ENCODE data around the gene UQCC2. TPM values are rescaled to one million over a fixed set of nuclear protein-coding genes. Genes with fewer than 3 reads are reported as not detected.
A peak's percentile ranks its signal among the peaks of the same experiment; 100 is the strongest.

UQCC2 gene
- total and polyA plus RNA-seq, 2 of the 4 experiments (the other 2 are of a cell fraction) = 13.8 to 34.5 TPM

GRCh38 chr6:33749401-33749800, 37.9 kb upstream of the UQCC2 start:
- CTCF ChIA-PET = interaction anchor here (2.5 kb wide), 1 partner anchor 22 kb away, joined by 10 read pairs; no protein-coding TSS in a partner anchor
- Histone ChIP-seq H2BK5ac (ENCODE audit: low read depth, low read length, poor library complexity, severe bottlenecking) (no peak overlapping the region), H3K4me1 (ENCODE audit: control insufficient read depth, insufficient read depth, low read length) (peaks cover 42% of the 10 kb centered on the region), H2AK9ac (replicated peaks; ENCODE audit: low read depth, low read length, poor library complexity) (no peak overlapping the region), H3K9me3 (ENCODE audit: control insufficient read depth, insufficient read depth, low read length) (no peaks in the 10 kb centered on the region), H3K14ac (replicated peaks; ENCODE audit: low read depth, low read length) (no peak overlapping the region), H3K56ac (ENCODE audit: extremely low read depth, insufficient read depth, low read length) (no peak overlapping the region), H3K4me3 (ENCODE audit: insufficient read depth, low read depth, low read length) (no peak overlapping the region), H3K9me1 (ENCODE audit: insufficient read depth, low read length) (peaks cover 10% of the 10 kb centered on the region), H2BK20ac (ENCODE audit: low read depth, low read length) (no peak overlapping the region), H2BK120ac (ENCODE audit: low read depth, low read length) (no peak overlapping the region), H3K79me1 (ENCODE audit: low read depth in 1 of 2, low read length in 2 of 2) (no peaks in the 10 kb centered on the region; a peak in 1 of 4 replicates), H3K23ac (ENCODE audit: low read depth, low read length) (no peak overlapping the region), H4K5ac (ENCODE audit: low read depth, low read length) (no peak overlapping the region), H4K8ac (ENCODE audit: low read depth in 2 of 2, low read length in 2 of 2) (no peak overlapping the region), H3K27me3 (ENCODE audit: control insufficient read depth, insufficient read depth, low read length) (no peaks in the 10 kb centered on the region), H2AFZ (replicated peaks; ENCODE audit: low read length, poor library complexity) (no peak overlapping the region), H3K36me3 (ENCODE audit: control insufficient read depth, insufficient read depth, low read length) (no peaks in the 10 kb centered on the region), H3K27ac (ENCODE audit: insufficient read depth, low read length) (no peak overlapping the region), H3K4ac (ENCODE audit: low read depth, low read length) (no peak overlapping the region), H4K20me1 (ENCODE audit: insufficient read depth, low read length) (0 out of 2 replicates have a peak, but pooled peaks cover 3% of the 10 kb centered on the region), H3K9ac (ENCODE audit: low read depth, low read length) (no peak overlapping the region), H4K91ac (ENCODE audit: insufficient read depth, low read depth, low read length) (no peak overlapping the region), H3K4me2 (ENCODE audit: low read depth, low read length) (no peak overlapping the region), H3K18ac (ENCODE audit: low read depth, low read length) (no peak overlapping the region), H2BK15ac (ENCODE audit: low read depth, low read length) (no peak overlapping the region), H2AK5ac (ENCODE audit: low read depth, low read length) (0 out of 2 replicates have a peak overlapping the region, but pooled peaks have one; percentile 9)
- 60% methylated on average over 1 of the region's 7 CpGs; no CpG with 5 or more reads in 1 of the 2 experiments for WGBS, 2 experiments (ENCODE audit: extremely low coverage in 2 of 2, insufficient read length in 1 of 2)
- ATAC-seq (ENCODE audit: low read depth) = no peak
- POLR2A ChIA-PET (ENCODE audit: unreplicated experiment) = no interaction called here
- intact Hi-C loops (cut with micrococcal nuclease) = no loop called here
- DNase-seq = no peak
- dilution Hi-C loops (cut with HindIII; ENCODE audit: low sequenced_read_pairs, unreplicated experiment) = no loop called here
- in situ Hi-C loops (cut with MboI; ENCODE audit: low sequenced_read_pairs) = no loop called here
- TF ChIP-seq MAFK (IDR thresholded peaks at IDR 0.05; ENCODE audit: low read depth, low read length) = no peak
- no TSS peak for BruUV-seq (replicated peaks)

All from IMR-90 (cell line).